Parathyroid adenoma (tissue), 2 donors: ENCODE results near the gene NEK10.

Source experiments
- H2AFZ ChIP-seq: fragments of 300-600 bp; sonication (generic); one replicate; pipeline ENCODE4 v1.7.0; 2017; ENCODE audit warnings: antibody characterized with exemption, mild to moderate bottlenecking
- H3K27ac ChIP-seq: fragments of 300-600 bp; sonication (generic); one replicate; pipeline ENCODE4 v1.7.0; 2017
- H3K27me3 ChIP-seq: fragments of 300-600 bp; sonication (generic); one replicate; pipeline ENCODE4 v1.7.0; 2017; ENCODE audit warnings: low read length; ENCODE audit not compliant: control insufficient read depth, insufficient read depth
- H3K36me3 ChIP-seq: fragments of 300-600 bp; sonication (generic); one replicate; pipeline ENCODE4 v1.7.0; 2017; ENCODE audit warnings: low read length; ENCODE audit not compliant: control insufficient read depth, insufficient read depth
- H3K4me1 ChIP-seq: fragments of 300-600 bp; sonication (generic); one replicate; pipeline ENCODE4 v1.7.0; 2017; ENCODE audit warnings: control low read depth
- H3K4me2 ChIP-seq: fragments of 300-600 bp; sonication (generic); one replicate; pipeline ENCODE4 v1.7.0; 2017; ENCODE audit warnings: low read length
- H3K4me3 ChIP-seq: fragments of 300-600 bp; sonication (generic); one replicate; pipeline ENCODE4 v1.7.0; 2017; ENCODE audit warnings: low read depth, low read length
- H3K79me2 ChIP-seq: fragments of 300-600 bp; sonication (generic); one replicate; pipeline ENCODE4 v1.7.0; 2017; ENCODE audit warnings: control low read depth
- H3K9ac ChIP-seq: fragments of 300-600 bp; sonication (generic); one replicate; pipeline ENCODE4 v1.7.0; 2017; ENCODE audit warnings: mild to moderate bottlenecking
- H3K9me3 ChIP-seq: fragments of 300-600 bp; sonication (generic); one replicate; pipeline ENCODE4 v1.7.0; 2017; ENCODE audit warnings: low read length; ENCODE audit not compliant: control insufficient read depth
- CTCF ChIP-seq: fragments of 300-600 bp; sonication (generic); IDR thresholded peaks from one replicate; pipeline ENCODE4 v1.7.0; 2017; ENCODE audit warnings: antibody characterized with exemption, mild to moderate bottlenecking
- donor health status: primary hyperparathyroidism.

Gene NEK10

DNA sequence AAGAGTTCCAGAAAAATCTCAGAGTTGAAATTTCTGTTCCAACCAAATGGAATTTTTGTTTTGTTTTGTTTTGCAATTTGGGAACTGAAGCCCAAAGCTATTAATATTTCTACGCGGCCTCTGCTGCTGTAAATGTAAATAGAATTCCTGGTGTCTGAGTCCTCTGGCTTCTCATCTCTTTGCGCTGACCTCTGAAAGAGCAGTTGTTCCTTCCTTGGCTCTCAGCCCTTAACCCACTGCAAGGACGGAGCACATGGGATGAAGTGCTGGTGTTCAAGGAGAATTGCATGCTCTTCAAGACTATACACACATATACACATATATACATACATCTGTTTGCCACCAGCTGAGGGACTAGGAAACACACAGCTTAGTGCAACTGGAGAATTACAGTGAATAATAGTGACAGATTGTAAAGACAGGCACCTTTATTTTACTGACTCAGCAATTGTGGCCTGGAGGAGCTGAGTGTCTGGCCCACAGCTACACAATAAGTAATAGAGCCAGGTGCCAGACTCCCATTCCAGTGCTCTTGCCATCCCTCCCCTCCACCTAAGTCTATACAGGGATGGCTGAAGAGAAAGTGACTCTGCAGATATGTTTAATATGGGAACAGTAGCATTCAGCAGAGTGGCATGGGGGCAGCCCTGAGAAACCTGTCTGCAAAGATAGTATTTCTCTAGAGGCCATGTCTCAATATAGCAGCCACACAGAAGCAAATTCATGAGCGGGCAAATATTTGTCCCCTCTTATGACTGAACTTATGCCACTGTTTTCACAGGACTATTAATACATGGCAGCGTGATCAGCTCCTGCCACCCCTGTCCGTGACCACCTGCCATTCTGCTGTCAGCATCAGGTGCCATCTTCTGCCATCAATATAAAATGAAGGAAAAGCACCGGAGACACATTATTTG is 42.3 kb downstream of the NEK10 start:
- Histone ChIP-seq H3K9ac (no peak overlapping the region), H3K27me3 (no peaks in the 10 kb centered on the region), H3K4me1 (no peaks in the 10 kb centered on the region), H2AFZ (no peak overlapping the region), H3K4me3 (no peak overlapping the region), H3K9me3 (no peaks in the 10 kb centered on the region), H3K79me2 (no peaks in the 10 kb centered on the region), H3K27ac (no peak overlapping the region), H3K36me3 (no peaks in the 10 kb centered on the region), H3K4me2 (no peak overlapping the region)
- TF ChIP-seq CTCF = no peak

DNA sequence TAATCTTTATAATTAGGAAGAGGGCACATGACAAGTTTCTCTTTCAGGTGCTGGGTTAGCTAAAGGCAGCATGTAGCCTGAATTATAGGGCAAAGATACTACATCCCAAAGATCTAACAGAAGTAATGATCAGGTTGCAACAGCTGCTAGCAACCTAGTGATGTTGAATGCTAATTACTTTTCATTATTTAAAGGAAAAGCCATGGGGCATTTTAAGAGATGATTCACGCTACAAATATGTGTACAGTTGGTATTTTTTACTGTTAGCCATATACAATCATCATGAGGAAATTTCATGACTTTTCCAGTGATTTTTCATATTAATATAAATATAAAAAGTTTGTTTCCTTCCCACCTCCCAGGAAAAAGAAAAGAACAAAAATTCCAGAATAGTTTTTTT is 43.0 kb downstream of the NEK10 start:
- no peaks in the 10 kb centered on the region for H3K36me3 ChIP-seq
- H3K4me2 ChIP-seq = no peak overlapping the region
- H3K4me1 ChIP-seq = no peaks in the 10 kb centered on the region

DNA sequence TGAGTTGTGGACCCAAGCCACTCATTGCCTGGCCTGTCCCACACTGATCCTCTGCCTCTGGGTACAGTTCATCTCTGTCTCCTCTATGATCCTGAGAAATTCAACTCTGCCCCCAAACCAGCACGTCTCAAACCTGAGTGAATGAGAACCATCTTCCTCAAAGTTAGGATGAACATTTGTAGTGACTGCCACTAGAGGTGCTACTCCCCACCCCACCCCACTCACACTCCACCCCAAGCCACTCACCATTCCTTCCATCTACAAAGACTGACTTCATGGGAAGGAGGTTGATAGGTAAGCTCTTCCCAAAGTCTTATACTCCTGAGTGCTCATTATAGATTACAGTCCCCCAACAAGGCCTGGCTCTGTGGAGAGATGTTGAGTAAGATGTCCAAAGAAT is 43.8 kb downstream of the NEK10 start:
- no peaks in the 10 kb centered on the region for H3K9me3 ChIP-seq
- H3K27ac ChIP-seq = no peak overlapping the region
- no peak overlapping the region for H3K4me3 ChIP-seq
- H3K4me1 ChIP-seq = no peaks in the 10 kb centered on the region
- TF ChIP-seq CTCF = no peak
- no peak overlapping the region for H2AFZ ChIP-seq
- H3K79me2 ChIP-seq = no peaks in the 10 kb centered on the region
- no peaks in the 10 kb centered on the region for H3K27me3 ChIP-seq
- no peaks in the 10 kb centered on the region for H3K36me3 ChIP-seq
- H3K4me2 ChIP-seq = no peak overlapping the region
- no peak overlapping the region for H3K9ac ChIP-seq

More for the DNA sequence above, 43.0 kb downstream of the NEK10 start:
- Histone ChIP-seq H3K9me3 (no peaks in the 10 kb centered on the region), H3K9ac (no peak overlapping the region), H3K79me2 (no peaks in the 10 kb centered on the region), H3K27ac (no peak overlapping the region), H2AFZ (no peak overlapping the region), H3K4me3 (no peak overlapping the region), H3K27me3 (no peaks in the 10 kb centered on the region)
- no peak for TF ChIP-seq CTCF

DNA sequence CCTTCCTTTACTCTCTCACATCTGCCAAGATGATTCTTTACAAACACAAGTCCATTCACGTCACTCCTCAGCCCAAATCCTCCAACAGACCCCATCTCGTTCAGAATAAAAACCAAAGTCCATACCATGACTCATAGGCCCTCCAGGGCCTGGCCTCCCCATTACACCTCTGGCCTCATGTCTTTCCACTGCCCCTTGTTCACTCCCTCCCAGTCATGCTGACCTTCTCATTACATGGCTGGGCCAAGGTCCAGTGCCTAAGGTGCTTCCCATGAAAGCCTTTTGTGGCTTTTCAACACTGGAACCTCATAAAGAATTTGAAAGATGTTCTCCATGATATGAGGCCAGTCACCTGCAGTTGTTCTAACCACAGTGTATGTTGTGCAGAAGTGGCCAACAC is 44.5 kb downstream of the NEK10 start:
- Histone ChIP-seq H3K4me3 (no peak overlapping the region), H2AFZ (no peak overlapping the region), H3K4me2 (no peak overlapping the region), H3K9ac (no peak overlapping the region), H3K4me1 (no peaks in the 10 kb centered on the region), H3K27ac (no peak overlapping the region), H3K27me3 (no peaks in the 10 kb centered on the region), H3K79me2 (no peaks in the 10 kb centered on the region), H3K36me3 (no peaks in the 10 kb centered on the region), H3K9me3 (no peaks in the 10 kb centered on the region)
- no peak for TF ChIP-seq CTCF
